ENCODE results near the gene POLR1E. TPM values are rescaled to one million over a fixed set of nuclear protein-coding genes. Genes with fewer than 3 reads are reported as not detected.
A peak's percentile ranks its signal among the peaks of the same experiment; 100 is the strongest.
"Not testable (repeated sequence)": the region's sequence is repeated elsewhere in the genome, so short reads cannot be mapped to it uniquely, and the experiment has no call there.

The POLR1E gene
- total RNA-seq, 1 donor from 2014 or later, result 11.9 TPM

DNA sequence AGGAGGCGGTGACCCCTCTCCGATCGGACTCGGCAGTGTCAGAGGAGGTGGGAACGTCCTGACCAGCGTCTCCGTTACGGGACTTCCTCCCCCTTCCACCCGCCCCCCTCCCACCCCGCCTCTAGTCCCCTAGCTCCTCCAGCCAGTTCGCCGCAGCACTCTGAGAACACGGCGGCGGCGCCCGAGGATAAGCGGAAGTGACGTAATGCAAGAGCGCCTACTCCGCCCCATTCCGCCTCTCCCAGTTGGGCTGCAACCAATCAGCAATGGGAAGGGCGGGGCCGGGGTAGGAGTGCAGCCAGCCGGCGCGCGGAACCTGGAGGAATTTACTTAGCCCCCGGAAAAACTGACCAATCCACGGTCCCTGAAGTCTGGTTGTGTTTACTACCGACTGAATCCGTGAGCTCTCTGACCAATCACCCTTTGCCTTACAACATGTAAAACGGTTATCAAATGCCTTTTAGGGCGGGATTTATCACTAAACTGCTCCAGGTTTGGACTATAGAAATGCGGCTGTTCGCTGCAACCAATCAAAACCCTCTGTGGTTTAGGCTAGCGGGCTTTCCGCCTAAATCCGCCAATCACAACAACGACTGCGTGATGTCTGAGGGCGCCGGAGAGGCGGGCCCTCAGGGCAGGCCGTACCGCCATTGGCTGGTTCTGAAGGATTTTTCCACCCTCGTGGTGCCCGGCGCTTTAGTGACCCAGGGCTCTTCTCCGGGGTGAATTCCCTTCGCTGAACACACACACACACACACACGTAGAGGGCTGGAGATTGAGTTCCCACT lies 20.3 kb upstream of the POLR1E start, which contains the start of gene ZBTB5:
TSS of gene ZBTB5 (minus strand) at position 202 of the 788 bp plus-strand sequence. CDS start 22,899 bp downstream, outside the sequence.
- peak; percentile 99 for DNase-seq

DNA sequence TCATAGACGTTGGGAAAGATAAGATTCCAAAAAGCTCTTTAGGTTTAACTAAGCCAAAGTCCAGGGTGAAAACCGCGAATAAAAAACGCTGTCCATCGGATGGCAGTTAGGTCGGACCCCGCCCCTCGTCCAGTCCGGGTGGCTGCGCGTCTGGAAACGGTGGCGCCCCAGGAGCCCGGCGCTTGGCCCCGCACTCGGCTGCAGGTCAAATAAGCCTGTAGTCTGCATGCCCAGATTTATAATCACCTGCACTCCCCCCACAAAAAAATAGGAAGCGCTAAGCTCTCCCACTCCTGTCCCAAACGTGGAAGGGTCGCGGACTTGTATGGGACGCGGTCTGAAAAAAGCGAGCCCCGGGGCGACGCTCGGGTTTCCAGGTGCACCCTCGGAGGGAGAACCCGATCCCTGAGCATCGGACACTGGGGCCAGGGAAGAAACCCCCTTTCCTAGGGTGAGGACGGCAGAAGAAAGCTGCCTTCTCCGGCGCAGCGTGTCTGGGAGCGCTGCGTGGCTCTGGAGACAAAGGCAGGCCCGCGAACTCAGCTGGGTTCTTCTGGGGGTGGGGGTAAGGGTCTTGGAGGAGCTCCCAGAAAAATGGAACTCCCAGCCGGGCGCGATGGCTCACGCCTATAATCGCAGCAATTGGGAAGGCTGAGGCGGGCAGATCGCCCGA lies 19.6 kb upstream of the POLR1E start:
- DNase-seq, result peak; percentile 80

DNA sequence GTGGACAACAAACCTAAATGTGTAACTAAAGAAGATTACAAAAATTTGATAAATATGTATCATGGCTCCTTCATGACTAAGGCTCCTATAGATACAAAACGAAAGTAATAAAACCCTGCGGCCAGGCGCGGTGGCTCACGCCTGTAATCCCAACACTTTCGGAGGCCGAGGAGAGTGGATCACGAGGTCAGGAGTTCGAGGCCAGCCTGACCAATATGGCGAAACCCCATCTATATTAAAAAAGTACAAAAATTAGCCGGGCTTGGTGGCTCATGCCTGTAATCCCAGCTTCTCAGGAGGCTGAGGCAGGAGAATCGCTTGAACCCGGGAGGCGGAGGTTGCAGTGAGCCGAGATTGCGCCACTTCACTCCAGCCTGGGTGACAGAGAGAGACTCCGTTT lies 18.2 kb upstream of the POLR1E start:
- not testable (repeated sequence) for DNase-seq

- DNase-seq, result no peak
These were observed 17.1 kb upstream of the POLR1E start for GRCh38 chr9:37468620-37469019.

DNA sequence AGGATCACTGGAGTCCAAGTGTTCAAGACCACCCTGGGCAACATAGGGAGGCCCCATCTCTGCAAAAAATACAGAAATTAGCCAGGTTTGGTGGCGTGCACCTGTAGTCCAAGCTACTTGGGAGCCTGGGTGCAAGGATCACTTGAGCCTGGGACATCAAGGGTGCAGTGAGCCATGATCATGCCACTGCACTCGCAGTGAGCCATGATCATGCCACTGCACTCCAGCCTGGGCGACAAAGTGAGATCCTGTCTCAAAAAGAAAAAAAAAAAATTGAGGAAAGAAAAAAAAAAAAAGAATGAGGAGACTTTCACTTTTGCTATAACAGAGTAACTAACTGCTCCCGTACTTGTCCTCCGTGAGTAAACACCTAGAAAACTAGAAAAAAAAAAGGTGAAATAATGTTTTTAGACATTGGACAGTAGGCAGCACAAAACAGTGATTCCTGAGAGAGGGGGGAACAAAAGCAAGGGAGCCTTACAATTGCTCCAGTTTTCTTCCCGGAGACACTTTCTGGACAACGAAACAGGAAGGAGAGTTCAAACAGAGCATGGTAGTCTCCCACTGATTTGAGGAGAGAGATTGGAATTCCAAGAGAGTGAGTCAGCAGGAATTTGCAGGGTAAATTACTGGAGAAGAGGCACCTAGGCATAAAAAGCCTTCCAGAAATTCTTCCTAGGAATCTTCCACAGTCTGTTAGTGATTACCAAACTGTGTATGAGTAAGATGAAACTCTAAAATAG lies 13.6 kb upstream of the POLR1E start:
- peak; percentile 94 for DNase-seq

DNA sequence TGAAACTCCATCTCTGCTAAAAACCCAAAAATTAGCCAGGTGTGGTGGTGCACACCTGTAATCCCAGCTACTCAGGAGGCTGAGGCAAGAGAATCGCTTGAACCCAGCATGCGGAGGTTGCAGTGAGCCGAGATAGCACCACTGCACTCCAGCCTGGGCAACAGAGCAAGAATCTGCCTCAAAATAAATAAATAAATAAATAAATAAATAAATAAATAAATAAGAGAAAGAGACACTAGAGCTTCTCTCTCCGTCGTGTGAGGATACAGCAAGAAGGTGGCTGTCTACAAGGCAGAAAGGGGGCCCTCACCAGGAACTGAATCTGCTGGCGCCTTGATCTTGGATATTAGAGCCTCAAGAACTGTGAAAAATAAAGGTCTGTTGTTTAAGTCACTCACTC lies 11.8 kb upstream of the POLR1E start:
- not testable (repeated sequence) for DNase-seq

DNA sequence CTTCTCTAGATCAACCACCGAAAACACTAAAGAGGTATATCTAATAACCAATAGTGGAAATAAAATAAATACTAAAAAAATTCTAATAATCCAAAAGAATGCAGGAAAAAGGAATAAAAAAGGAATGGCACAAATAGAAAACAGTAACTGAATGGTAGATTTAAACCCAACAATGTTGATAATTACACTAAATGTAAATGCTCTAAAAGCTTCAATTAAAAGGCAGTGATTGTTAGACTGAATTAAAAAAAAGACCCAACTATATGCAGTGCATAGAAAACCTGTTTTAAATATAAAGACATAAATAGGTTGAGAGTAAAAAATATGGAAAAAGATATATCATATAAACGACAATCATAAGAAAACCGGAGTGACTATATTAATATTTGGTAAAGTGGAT lies 11.3 kb upstream of the POLR1E start:
- no peak for DNase-seq

GRCh38 chr9:37476930-37477329 lies 8.8 kb upstream of the POLR1E start:
- no peak for DNase-seq

DNA sequence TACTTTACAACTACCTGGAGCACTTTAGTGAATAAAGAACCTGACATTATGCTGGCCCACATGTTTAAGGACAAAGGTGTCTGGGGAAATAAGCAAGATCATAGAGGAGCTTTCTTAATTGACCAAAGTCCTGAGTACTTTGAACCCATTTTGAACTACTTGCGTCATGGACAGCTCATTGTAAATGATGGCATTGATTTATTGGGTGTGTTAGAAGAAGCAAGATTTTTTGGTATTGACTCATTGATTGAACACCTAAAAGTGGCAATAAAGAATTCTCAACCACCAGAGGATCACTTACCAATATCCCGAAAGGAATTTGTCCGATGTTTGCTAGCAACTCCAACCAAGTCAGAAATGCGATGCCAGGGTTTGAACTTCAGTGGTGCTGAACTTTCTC lies 8.3 kb upstream of the POLR1E start:
- DNase-seq, result not testable (repeated sequence)

DNA sequence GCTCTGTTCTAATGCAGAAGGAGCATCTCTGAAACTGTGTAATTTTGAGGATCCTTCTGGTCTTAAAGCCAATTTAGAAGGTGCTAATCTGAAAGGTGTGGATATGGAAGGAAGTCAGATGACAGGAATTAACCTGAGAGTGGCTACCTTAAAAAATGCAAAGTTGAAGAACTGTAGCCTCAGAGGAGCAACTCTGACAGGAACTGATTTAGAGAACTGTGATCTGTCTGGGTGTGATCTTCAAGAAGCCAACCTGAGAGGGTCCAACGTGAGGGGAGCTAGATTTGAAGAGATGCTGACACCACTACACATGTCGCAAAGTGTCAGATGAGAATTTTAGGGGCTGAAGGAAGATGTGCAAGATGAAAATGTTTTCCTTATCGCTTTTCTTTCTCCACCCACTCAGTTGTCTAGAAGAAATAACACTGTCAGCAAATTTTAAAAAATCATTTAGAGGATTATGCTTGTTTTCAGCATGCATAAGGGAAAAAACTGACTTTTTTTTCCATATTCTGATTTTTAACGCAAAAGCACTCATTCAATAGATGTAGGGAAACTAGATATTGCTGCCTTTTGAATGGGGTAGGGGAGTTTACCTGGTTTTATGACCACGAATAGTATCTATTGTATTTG lies 7.6 kb upstream of the POLR1E start:
- not testable (repeated sequence) for DNase-seq

DNA sequence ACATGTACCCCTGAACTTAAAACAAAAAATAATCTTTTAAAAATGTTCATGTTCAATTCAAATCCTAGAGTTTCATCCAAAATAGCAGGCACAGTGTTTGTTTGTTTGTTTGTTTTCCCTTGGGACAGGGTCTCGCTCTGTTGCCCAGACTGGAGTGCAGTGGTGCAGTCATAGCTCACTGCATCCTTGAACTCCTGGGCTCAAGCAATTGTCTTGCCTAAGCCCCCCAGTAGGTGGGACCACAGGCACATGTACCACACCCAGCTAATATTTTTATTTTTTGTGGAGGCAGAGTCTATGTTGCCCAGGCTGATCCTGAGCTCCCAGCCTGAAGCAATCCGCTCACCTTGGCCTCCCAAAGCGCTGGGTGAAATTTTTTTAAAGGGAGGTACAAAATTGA lies 5.0 kb upstream of the POLR1E start:
- DNase-seq, result no peak

DNA sequence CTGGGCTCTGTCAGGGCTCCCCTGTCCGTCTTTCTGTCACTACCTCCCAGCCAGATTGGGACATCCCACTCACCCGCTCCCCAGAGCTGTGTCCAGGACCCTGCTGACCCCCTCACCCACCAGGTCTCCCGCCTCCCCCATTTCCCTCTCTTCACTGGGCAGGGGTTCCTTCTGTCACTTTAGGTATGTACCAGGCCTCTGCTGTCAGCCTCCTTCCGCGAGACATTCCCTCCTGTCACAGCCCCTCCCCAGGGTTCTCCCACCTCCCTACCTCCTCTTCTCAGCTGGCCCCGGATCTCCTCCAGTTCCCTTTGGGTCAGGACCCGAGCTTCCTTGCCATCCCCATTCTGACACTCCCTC lies 488 bp downstream of the POLR1E start:
- no peak for DNase-seq

GRCh38 chr9:37486616-37487548 lies 1.1 kb downstream of the POLR1E start:
- peak; percentile 32 for DNase-seq

- no peak for DNase-seq
These were observed 6.2 kb downstream of the POLR1E start for GRCh38 chr9:37491939-37492338.

DNA sequence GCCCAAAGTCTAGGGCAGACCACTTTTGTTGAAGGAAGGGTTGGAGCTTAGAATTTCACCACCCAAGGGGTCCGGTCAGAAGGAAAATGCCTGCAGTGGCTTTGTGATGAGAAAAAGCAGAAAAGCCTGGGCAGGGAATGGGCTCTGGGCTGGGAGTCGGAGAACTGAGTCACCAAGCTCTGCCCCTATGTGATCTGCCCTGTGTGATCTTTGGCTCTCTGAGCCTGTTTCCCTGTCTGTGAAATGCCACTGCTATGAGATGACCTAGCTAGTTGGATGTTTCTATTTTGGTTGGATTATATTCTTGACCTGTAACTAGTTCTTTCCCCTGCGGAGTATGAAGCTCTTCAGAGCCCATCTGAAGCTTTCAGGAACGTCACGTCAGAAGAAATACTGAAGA lies 9.8 kb downstream of the POLR1E start:
- no peak for DNase-seq

GRCh38 chr9:37496020-37496419 lies 10.3 kb downstream of the POLR1E start:
- DNase-seq, result no peak

- DNase-seq, result no peak
These were observed 11.6 kb downstream of the POLR1E start for GRCh38 chr9:37497320-37497719.

GRCh38 chr9:37498457-37498856 lies 12.7 kb downstream of the POLR1E start:
- no peak for DNase-seq

DNA sequence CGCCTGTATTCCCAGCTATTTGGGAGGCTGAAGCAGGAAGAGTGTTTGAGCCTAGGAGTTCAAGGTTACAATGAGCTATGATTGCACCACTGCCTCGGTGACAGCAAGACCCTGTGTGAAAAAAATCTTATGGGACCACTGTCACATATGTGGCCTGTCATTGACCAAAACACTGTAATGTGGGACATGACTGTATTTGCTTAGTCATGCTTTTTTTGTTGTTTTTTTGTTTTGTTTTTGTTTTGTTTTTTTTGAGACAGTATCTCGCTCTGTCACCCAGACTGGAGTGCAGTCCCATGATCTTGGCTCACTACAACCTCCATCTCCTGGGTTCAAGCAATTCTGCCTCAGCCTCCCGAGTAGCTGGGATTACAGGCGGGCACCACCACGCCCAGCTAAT lies 13.5 kb downstream of the POLR1E start:
- no peak for DNase-seq

GRCh38 chr9:37501957-37502596 lies 16.3 kb downstream of the POLR1E start:
- DNase-seq, result no peak

DNA sequence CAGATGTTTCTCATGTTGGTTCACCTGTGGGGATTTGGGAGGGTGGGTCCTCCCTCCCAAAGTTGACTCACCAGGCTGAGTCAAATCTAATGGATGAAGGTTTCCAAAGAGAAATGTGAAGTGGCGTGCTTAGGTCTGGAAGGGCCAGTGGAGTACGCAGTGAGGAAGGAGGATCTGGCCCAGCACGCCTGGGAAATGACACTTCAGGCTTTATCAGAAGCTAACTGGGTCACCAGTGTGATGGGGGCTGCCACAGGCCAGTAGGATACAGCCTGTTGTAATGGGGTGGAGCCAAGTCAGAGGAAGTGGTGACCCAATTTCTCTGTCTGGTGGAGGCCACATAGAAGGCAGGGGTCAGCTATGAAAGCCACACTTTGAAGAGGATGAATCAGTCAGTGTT lies 18.0 kb downstream of the POLR1E start:
- DNase-seq, result no peak

All from dermis blood vessel endothelial cell (primary cell).